G401 (cell line): Measurements from ENCODE around the gene GPRC5C. TPM values are rescaled to one million over a fixed set of nuclear protein-coding genes. Genes with fewer than 3 reads are reported as not detected.

ENCODE experiments used
- DNase-seq: peaks from one replicate; pipeline ENCODE4 v3.0.0-alpha.2; 2015; ENCODE audit warnings: low spot score
- in situ Hi-C: cut with HindIII; loops from 2 replicates; pipeline ENCODE4 v1.10.0; 2016; ENCODE audit warnings: low sequenced_read_pairs, mixed read lengths
- total RNA-seq: library from RNA; depleted of rRNA; stranded (reverse); fragments of >200 nt; shearing (Covaris generic); gene quantifications from 2 replicates; pipeline ENCODE4 v1.2.3, GENCODE V29; 2014

The GPRC5C gene
- total RNA-seq, 1 experiment from 2014 or later: 9.4 TPM

GRCh38 chr17:74430385-74430705 is 1.5 kb upstream of the GPRC5C start:
- peak; percentile 74 for DNase-seq
- in situ Hi-C loops: no loop called here

GRCh38 chr17:74430706-74431567 is 951 bp upstream of the GPRC5C start:
- DNase-seq: peak; percentile 44
- in situ Hi-C loops: no loop called here

GRCh38 chr17:74432424-74432690 is 469 bp downstream of the GPRC5C start:
- no peak for DNase-seq
- in situ Hi-C loops: no loop called here

- DNase-seq: peak; percentile 40
- in situ Hi-C loops: no loop called here
Measured at GRCh38 chr17:74432766-74433391, 991 bp downstream of the GPRC5C start.

GRCh38 chr17:74433421-74434121 is 1.7 kb downstream of the GPRC5C start:
- DNase-seq: peak; percentile 51
- in situ Hi-C loops: no loop called here

GRCh38 chr17:74435775-74436359 is 4.0 kb downstream of the GPRC5C start:
- in situ Hi-C loops: loop anchor here (5.0 kb wide), 1 partner anchor 89 kb away; no protein-coding TSS in a partner anchor
- peak; percentile 47 for DNase-seq

GRCh38 chr17:74437702-74438101 is 5.8 kb downstream of the GPRC5C start:
- DNase-seq: peak; percentile 47
- in situ Hi-C loops: loop anchor here (5.0 kb wide), 1 partner anchor 90 kb away; no protein-coding TSS in a partner anchor

GRCh38 chr17:74439691-74440567 is 8.0 kb downstream of the GPRC5C start:
- peak; percentile 47 for DNase-seq
- in situ Hi-C loops: loop anchor here (5.0 kb wide), 1 partner anchor 93 kb away; no protein-coding TSS in a partner anchor

- in situ Hi-C loops: no loop called here
- DNase-seq: no peak
Measured at GRCh38 chr17:74441537-74441936, 9.6 kb downstream of the GPRC5C start.

- DNase-seq: no peak
- in situ Hi-C loops: no loop called here
Measured at GRCh38 chr17:74442291-74442669, 10.4 kb downstream of the GPRC5C start.

- in situ Hi-C loops: no loop called here
- peak; percentile 86 for DNase-seq
Measured at GRCh38 chr17:74442670-74443515, 11.0 kb downstream of the GPRC5C start.

GRCh38 chr17:74443516-74444296 is 11.8 kb downstream of the GPRC5C start:
- in situ Hi-C loops: no loop called here
- DNase-seq: peak; percentile 49

GRCh38 chr17:74444406-74444805 is 12.5 kb downstream of the GPRC5C start:
- in situ Hi-C loops: no loop called here
- peak; percentile 41 for DNase-seq

GRCh38 chr17:74445158-74445557 is 13.3 kb downstream of the GPRC5C start:
- DNase-seq: peak; percentile 44
- in situ Hi-C loops: no loop called here

- in situ Hi-C loops: no loop called here
- peak; percentile 98 for DNase-seq
Measured at GRCh38 chr17:74446551-74447500, 14.9 kb downstream of the GPRC5C start.

GRCh38 chr17:74447628-74448159 is 15.8 kb downstream of the GPRC5C start:
- in situ Hi-C loops: no loop called here

More at GRCh38 chr17:74447628-74448159, 15.8 kb downstream of the GPRC5C start:
- peak; percentile 37 for DNase-seq
